HG02970 (cell line): ENCODE measurements around the gene CPED1.
A peak's percentile ranks its signal among the peaks of the same experiment; 100 is the strongest.

Source experiments
- ATAC-seq: cut with Tn5 transposase; IDR thresholded peaks from one replicate; pipeline ENCODE4 v1.9.1; 2021; ENCODE audit warnings: mild to moderate bottlenecking, moderate library complexity, moderate number of reproducible peaks; ENCODE audit not compliant: unreplicated experiment, low FRiP score

The CPED1 gene

DNA sequence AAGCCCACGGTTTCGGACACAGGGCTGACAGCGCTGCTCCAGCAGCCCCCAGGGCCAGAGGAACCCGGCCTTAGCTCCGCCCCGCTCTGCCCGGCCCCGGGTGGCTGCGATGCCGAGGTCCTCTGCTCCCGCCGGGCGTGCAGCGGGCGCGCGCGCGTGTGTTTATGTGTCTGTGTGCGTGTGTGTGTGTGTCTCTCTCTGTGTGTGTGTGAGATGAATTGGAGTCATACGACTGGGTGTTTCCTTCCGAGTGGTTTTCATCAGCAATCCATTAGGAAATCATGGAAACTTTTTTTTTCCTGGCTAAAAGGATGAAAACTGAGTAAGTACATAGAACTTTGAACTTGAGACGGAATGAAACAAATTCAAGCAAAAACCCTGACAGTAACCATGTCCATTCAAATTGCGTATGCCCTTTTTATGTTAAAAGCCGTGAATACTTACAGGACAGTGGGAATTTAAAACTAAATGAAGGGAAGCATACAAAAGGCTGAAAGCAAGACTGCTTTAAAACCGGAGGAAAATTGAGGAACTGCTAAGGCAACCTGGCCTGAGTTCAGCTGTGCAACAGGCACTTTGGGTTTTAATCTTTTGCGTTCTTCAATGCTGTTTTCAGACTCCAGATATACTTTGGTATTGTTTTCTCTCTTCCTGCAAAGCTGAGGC, at the start of gene CPED1:
Gene CPED1 (plus strand): TSS at position 121 of the 666 bp plus-strand sequence. CDS start 911 bp downstream, outside the sequence.
- ATAC-seq, result peak; percentile 49

DNA sequence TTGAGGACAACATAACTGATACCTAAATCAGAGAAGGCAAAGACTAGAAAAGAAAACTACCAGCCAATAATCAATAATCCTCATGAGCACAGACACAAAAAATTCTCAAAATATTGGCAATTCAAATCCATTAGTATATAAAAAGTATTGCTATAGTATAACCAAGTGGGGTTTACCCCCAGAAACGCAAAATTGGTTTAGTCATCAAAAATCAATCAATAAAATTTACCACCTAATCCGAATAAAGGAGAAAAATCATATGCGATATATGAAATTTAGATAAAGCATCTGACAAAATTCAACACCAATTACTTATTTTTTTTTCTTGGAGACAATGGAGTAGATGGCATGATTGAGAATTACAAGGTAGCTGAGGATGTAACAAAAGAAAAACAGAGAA, 49.2 kb upstream of the CPED1 start:
- ATAC-seq, result no peak

DNA sequence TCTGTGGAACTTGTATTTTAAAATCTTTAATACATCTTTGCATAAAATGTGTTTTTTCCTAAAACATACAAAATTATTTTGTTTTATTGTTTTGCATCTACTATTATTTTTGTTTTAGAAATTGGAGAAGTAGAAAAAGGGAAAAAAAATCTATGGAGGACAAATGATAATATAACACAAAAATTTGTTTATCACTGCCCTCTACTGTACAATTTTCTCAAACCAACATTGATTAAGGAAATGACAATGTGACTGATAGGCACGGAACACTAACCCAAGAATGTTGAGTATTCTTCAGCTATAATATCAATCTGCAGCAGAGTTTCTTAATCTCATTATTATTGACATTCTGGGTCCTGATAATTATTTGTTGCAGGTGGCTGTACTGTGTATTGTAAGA, 47.4 kb upstream of the CPED1 start:
- ATAC-seq, result no peak

- ATAC-seq, result no peak
These were observed 46.7 kb upstream of the CPED1 start for GRCh38 chr7:120941856-120942255.

DNA sequence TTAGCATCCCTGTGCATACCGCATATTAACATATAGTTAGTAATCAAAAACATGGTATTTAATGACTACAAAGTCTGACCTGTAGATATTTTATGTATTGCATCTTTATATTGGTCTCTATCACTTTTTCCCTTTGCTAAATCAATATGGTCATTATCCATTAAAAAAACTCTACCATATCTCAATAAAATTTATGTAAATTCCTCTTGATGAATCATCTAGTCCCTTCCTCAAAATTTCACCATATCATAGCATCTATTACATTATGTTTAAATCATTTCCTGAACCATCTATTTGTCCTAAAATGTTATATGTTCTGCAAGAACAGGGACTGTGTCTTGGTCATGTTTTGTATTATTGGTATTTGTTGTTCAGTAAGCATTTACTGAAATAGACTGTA, 45.6 kb upstream of the CPED1 start:
- no peak for ATAC-seq

- ATAC-seq, result no peak
These were observed 43.5 kb upstream of the CPED1 start for GRCh38 chr7:120944826-120945562.

GRCh38 chr7:120947980-120948379, 40.5 kb upstream of the CPED1 start:
- ATAC-seq, result no peak

DNA sequence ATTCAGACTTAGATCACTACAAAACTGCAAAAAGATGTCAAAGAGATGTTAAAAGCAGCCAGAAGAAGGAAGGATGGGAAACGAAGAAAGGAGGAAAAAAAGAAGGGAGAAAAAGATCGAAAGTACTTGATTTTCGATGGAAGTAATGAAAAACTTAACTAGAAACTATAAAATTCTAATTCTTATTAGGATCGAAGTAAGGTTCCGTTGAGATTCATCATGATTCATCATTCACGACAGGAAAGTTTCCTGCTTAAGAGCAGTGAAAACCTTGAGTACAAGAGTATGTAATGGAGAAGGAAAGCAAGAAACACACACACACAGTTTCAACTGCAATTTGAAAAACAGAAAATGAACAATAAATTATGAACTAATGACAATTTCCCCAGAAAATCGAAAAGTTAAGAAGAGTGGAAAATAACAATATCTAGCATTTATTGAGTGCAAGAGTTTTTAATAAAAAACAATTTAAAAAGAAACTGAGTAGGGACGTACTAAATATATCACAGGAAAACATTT, 39.1 kb upstream of the CPED1 start:
- no peak for ATAC-seq

- no peak for ATAC-seq
These were observed 38.4 kb upstream of the CPED1 start for GRCh38 chr7:120949998-120950538.

DNA sequence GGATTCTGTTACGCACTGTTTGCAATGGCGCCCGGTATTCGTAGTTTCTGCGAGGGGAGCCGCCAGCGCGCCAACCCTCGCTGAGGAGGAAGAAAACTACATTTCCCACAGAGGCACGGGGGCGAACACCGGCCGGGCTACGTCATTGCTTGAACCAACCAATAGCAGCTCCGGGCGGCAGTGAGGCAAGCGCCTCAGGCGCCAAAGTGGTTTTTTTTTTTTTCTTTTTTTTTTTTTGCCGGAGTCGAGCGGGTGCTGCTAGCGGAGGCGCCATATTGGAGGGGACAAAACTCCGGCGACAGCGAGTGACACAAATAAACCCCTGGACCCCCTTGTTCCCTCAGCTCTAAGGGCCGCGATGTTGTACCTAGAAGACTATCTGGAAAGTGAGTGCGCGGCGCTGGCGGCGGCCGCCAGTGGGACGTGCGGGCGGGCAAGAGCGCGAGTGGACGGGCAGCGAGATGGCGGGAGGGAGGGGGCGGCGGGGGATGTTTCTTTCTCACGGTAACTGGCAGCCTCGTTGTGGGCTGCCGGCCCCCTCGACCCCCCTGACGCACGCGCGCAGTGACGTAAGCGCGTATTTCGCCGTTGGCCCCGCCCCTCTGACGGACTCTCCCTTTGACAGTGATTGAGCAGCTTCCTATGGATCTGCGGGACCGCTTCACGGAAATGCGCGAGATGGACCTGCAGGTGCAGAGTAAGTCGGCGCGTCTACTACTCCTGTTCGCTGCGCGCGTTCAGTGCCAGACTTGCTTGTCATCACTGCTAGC, 37.8 kb upstream of the CPED1 start, which contains the start of gene ING3:
Gene ING3 (plus strand): TSS at position 239 of the 770 bp plus-strand sequence. CDS start 120 bp downstream, at position 359.
- ATAC-seq, result peak; percentile 97

DNA sequence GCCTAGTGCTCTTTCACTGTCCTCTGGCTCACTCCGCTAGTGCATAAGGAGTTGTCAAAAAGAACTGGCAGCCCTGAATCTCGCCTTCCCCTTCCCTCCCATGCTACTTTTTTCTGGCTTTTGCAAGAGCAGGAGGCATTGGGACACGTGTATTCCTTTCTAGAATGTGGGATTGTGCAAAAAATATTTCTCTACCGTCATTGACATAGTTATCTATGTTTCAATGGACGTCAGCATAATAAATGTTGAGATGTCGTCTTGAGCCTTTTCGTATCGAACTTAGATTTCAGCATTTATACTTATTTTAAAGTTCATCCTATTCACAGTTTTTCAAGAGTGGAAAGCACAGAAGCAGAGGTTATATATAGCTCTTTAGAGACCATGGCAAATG, 37.2 kb upstream of the CPED1 start:
- ATAC-seq, result no peak

DNA sequence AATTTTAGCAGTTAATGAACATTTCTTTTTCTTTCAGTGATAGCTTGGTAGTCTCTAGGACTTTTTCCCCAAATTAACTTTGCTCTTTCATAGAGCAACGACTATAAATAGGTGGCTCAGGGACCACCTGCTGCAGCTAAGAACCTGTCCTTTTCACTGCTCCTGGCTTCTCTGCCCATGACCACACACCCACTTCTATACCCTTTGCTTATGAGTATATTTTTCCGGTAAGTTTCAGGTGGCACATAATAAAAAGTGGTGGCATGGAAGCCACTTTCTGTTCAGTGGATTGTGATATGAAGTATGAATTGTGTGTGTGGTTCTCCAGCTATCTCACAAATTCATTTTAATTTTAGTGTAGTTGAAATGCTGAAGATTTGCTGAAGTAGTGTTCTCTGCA, 36.7 kb upstream of the CPED1 start:
- no peak for ATAC-seq

DNA sequence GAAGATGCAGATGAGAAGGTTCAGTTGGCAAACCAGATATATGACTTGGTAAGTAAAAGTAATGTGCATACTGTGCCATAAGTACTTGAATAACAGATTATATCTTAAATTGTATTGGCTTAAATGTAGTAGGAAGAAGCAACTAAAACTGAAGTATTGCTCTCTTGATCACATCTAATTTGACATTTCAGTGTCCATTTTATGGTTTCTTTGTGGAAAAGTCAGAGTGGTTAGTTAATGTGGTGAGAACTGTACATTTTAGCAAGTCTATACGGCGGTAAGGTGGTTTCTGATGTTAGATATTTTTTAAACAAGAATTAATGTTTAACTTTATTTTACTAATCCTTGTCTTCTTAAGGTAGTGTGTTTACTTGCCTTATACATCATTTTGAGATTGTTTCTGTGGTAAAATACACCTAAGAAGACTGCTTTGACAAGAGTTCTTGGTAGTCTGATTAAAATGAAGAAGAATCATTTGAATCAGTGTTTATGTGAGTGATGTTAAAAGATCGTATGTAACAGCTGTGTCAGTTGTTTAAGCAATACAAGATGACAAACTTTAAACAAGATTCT, 32.8 kb upstream of the CPED1 start:
- ATAC-seq, result no peak

GRCh38 chr7:120959929-120960484, 28.5 kb upstream of the CPED1 start:
- no peak for ATAC-seq

DNA sequence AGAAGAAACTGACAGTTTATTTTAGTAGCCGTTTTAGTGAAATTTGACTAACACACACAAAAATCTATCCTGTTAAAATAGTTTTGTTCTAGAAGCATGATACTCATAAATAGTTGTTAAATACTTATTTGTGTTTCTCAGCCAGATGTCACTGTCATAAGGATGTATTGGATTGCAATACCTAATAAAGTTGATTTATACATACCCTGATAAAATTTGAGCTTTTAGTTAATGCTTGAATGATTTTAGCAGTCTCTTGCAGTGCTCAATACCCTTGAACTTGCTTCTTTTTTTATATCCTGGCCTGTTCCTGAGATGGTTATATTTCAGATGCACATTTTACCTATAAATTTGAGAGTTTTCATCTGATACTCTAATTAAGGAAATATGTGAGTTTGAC, 27.8 kb upstream of the CPED1 start:
- no peak for ATAC-seq

- ATAC-seq, result no peak
These were observed 26.8 kb upstream of the CPED1 start for GRCh38 chr7:120961638-120962173.

DNA sequence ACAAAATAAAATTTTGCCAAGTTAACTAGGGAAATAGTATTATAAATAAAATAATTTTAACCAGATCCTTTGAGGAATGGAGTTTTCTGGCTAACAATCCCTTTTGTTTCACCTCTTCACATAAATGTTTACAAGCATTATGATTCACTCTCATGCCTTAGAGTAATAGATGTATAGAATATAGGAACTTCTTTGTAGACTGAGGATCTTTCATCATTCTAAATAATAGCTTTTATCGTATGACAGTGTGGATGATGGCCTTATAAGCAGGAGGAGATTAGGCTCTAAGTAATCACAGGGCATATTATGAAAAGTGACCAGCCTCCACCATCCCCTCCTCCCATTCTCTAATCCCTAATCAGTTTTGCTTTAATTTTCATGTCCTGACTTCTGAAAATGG, 24.4 kb upstream of the CPED1 start:
- no peak for ATAC-seq

DNA sequence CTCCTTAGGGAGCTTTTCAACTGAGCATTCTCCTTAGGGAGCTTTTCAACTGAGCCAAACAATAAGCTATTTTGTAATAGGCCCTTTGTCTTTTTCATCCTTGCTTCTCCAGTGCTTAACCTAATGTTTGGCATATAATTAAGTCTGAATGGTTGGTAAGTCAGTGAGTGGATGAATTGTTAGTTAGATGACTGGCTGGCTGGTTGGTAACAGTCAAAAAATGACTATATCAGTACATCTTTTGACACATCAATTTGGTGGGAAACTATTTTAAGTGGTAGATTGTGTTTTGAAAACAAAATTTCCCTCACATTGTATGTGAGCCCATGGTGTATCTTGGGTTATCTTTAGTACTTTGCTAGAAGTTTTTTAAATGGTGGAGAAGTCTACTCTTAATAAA, 21.6 kb upstream of the CPED1 start:
- ATAC-seq, result no peak

GRCh38 chr7:120973849-120974248, 14.7 kb upstream of the CPED1 start:
- no peak for ATAC-seq
